GM18867 (cell line): ENCODE measurements around the gene MTFR1L.

Experiments used
- ATAC-seq: cut with Tn5 transposase; IDR thresholded peaks from one replicate; pipeline ENCODE4 v1.9.1; 2021; ENCODE audit warnings: mild to moderate bottlenecking, moderate library complexity; ENCODE audit not compliant: unreplicated experiment

The MTFR1L gene

GRCh38 chr1:25819491-25820246, at the start of gene MTFR1L:
Gene MTFR1L, plus strand, starts transcription at chr1:25819954. Its CDS starts 3,151 bp downstream, at chr1:25823105.
- ATAC-seq = peak; percentile 79

- ATAC-seq = no peak
Observed at GRCh38 chr1:25770541-25771220, 49.1 kb upstream of the MTFR1L start.

- ATAC-seq = no peak
Observed at GRCh38 chr1:25771221-25772114, 48.3 kb upstream of the MTFR1L start.

DNA sequence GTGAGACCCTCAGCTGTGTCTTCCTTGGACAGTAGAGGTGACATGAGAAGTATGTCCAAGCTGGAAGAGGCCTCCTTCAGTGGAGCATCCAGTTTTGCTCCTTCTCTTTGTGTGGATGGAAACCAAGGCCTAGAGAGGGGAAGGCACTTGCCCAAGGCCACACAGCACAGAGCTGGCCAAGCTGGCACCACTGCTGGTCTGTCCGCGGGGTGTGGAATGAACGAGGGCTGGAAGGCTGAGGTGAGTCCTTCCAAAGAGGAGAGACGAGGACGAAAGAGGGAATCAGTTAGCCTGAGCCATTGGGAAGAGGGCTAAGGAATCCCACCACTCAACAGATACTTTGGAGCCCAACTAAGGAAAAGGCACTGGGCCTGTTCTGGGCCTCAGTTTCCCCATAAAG, 47.6 kb upstream of the MTFR1L start:
- no peak for ATAC-seq

- no peak for ATAC-seq
Observed at GRCh38 chr1:25772692-25773245, 47.0 kb upstream of the MTFR1L start.

- ATAC-seq = no peak
Observed at GRCh38 chr1:25773441-25774125, 46.2 kb upstream of the MTFR1L start.

DNA sequence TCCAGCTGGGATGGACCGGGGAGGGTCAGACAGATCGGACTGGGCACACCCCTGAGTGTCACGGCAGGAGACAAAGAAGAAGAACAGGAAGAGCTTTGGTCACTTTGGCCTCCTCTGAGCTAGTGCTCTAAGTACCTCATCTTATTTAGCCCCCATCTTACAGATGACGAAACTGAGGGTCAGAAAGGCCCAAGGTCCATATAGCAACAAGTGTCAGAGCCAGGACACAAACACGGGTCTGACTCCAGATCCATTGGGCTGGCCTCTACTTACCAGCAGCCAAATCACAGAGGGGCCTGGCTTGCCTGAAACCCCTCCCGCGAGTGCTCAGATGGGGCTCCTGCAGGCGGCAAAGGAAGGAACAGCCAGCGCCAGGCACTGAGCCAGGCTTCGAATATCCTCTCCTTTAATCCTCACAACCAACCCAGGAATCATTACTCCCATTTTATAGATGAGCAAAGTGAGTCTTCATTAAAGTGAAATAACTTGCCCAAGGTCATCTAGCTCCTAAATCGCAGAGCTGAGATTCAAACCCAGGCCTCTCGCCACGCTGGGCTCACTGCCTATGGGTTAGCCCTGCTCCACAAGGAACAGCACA, 45.4 kb upstream of the MTFR1L start:
- no peak for ATAC-seq

- peak; percentile 38 for ATAC-seq
Observed at GRCh38 chr1:25774921-25775771, 44.6 kb upstream of the MTFR1L start.

DNA sequence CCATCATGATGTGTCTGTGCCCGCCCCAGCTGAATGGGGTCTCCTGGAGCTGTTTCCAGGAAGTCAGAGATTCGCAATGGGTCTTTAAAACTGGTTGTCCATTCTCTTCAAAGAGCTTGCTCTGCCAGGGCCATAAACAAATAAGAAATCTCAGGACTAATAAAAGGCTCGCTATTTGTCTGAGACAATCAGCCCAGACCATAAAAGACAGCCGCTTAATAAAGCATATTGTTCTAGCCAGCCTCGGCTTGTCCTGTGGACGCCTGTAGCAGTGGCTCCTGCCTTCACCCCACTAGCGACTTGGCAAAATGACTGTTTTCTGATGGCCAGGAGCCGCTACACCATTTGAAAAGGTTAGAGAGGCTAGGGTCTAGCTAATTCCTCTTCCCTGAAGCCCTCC, 40.4 kb upstream of the MTFR1L start:
- no peak for ATAC-seq

DNA sequence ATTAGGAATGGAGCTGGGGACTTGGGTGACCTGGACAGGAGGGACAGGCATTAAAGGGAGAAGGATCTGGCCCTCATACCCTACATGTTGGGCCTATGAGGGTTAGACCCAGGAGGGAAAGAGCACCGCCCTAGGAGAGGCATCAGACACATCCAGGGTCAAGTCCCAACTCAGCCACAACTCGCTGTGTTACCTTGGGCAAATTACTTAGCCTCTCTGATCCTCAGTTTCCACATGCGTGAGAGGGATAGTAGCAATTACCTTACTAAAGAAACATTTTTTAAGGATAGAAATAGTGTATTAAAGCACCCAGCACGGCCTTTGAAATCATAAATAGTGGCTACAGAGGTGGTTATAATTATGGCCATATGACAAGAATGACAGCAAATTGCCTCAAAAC, 39.9 kb upstream of the MTFR1L start:
- ATAC-seq = no peak

GRCh38 chr1:25780318-25781129, 39.2 kb upstream of the MTFR1L start:
- no peak for ATAC-seq

DNA sequence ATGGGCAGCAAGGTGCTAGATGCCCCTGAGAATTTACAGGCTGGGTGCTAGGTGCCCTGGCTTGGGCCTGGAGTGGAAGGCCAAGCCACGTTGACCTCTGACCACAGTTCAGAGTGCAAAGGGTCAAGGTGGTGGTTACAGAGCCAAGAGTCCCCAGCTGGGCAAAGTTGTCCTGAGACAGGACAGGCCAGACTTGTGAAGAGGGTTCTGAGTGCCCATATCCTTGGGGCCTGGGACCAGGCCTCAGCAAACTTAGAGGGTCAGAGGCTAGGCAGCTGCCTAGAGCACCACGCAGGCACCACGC, 38.7 kb upstream of the MTFR1L start:
- no peak for ATAC-seq

DNA sequence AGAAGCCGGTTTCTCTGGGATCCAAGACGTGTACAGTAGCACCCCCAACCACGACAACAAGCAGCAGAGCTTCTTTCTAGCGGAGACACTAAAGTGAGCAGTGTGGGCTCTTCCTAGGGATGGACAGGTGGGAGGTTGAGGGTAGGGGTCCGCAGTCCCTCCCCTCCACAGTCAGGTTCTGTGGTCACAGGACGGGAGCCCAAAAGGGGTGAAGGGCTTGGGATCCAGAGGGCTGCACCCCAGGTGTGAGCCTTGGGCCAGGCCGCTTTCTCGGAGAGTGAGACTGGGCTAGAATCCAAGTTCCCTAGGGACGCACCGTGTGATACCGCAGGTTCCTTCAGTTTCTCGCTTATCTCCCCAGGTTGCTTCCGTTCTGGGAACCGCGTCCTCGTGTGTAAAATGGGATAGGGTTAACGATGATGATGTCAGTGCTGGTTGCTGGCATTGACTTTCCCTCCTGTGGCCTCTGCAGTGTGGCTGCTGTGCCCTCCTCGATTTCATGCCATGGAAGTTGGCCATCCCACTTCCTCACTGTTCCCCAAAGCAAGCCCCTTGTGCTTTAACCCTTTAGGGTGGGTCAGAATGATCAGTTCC, 37.0 kb upstream of the MTFR1L start:
- no peak for ATAC-seq

GRCh38 chr1:25784575-25785051, 35.1 kb upstream of the MTFR1L start:
- ATAC-seq = no peak

- ATAC-seq = no peak
Observed at GRCh38 chr1:25785333-25786067, 34.3 kb upstream of the MTFR1L start.

GRCh38 chr1:25786887-25787759, 32.6 kb upstream of the MTFR1L start:
- ATAC-seq = no peak
